ENCODE results near the gene ZNF605.

GRCh38 chr12:132940071-132940719 is 15.9 kb downstream of the ZNF605 start:
- TF ChIP-seq EP300 (IDR thresholded peaks at IDR 0.05) (no peak), CTCF (IDR thresholded peaks at IDR 0.05) (no peak), POLR2A (IDR thresholded peaks at IDR 0.05) (no peak)
